ENCODE data around the gene PRAMEF11.
"Not testable (repeated sequence)": the region's sequence is repeated elsewhere in the genome, so short reads cannot be mapped to it uniquely, and the experiment has no call there.

PRAMEF11 gene

DNA sequence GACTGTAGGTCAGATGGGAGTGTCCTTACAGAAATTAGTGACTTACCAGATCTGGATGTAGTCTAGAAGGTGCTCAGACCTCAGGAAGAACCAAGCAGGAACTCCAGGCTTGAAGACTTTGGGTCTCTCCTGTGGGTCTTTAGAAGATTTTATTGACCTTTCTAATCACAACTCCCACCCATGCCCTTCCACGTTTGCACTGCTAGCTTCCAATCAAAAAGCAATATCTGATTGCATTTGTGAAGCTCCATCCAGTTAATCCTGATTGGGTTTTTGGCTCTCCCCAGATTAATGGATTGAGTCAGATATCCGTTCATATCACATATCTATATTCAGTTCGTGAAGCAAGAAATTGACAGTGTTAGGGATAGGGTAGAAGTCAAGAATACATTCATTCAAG lies at the start of gene PRAMEF11:
TSS of gene PRAMEF11 (minus strand) at position 101 of the 400 bp plus-strand sequence. CDS start 2,621 bp downstream, outside the sequence.
- not testable (repeated sequence) for FAIRE-seq

DNA sequence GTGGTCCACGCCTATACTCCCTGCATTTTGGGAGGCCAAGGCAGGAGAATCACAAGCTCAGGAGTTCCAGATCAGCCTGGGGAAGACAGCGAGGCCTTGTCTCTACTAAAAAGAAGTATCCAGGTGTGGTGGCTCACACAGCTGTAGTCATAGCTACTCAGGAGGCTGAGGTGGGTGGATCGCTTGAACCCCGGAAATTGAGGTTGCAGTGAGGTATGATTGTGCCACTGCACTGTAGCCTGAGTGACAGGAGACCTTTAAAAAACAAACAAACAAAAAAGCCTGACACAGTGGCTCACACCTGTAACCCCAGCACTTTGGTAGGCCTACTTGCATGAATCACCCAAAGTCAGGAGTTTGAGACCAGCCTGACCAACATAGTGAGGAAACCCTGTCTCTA lies 47.2 kb upstream of the PRAMEF11 start:
- not testable (repeated sequence) for FAIRE-seq

DNA sequence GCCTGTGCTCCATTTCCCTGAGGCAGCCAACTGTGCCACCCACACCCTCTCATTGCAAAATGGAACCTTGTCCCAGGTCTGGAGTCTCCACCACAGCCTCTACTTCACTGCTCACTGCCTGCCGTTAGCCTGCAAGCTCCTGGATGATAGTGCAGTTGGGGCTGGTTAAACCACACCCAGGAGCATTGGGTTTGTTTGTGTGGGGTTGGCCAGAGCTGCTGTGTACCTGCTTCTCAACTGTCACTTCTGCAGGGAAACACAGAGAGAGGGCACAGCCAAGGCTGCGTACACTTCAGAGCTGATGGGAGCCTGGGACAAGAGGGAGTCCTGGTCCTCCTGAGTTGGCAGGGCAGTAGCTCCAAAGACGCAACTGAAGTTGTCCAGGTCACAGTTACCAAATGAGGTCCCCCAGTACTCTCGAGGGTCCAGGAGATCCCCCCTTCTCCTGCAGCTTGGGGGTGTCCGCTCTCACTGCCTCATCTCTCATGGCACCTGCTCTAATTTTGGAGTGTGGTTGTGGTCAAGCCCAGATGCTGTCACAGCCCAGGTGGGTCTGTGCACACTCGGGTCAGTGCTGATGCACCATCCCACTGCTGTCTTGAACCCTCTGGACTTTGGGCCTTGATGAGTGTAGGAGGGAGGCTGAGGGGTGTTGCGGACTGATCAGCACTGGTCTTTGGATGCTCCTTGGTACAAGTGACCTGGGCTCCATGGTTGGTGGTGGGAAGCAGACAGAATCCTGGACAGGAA lies 32.1 kb upstream of the PRAMEF11 start:
- FAIRE-seq: not testable (repeated sequence)

DNA sequence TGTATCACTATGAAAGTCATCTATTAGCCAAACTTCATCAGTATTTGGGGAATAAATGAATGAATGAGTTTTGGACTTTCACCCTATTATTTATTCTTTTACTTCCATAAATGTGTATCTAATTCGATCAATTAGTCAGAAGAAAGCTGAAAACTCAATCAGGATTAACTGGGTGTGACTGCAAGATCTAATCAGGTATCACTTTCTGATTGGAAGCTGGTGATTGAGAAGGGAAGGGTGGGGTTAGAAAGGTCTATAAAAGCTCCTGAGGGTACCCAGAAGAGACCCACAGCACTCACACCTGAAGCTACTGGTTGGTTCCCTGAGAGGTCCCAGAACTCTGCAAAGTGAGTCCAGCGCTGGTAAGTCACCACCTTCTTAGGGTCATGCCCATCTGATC lies 25.6 kb upstream of the PRAMEF11 start, which contains the start of gene PRAMEF2:
TSS of gene PRAMEF2 (plus strand) at position 301 of the 400 bp plus-strand sequence. CDS start 1,924 bp downstream, outside the sequence.
- not testable (repeated sequence) for FAIRE-seq

DNA sequence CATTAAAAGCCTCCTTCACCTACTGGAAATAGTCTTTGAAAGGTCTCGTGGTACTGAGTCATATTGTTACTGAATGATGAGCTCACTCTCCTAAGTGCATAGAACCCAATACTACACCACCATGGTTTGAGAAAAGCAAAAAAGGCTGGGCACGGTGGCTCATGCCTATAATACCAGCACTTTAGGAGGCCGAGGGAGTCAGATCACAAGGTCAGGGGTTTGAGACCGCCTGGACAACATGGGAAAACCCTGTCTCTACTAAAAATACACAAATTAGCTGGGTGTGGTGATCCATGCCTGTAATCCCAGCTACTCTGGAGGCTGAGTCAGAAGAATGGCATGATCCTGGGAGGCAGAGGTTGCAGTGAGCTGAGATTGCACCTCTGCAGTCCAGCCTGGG lies 20.6 kb upstream of the PRAMEF11 start:
- FAIRE-seq: no peak

DNA sequence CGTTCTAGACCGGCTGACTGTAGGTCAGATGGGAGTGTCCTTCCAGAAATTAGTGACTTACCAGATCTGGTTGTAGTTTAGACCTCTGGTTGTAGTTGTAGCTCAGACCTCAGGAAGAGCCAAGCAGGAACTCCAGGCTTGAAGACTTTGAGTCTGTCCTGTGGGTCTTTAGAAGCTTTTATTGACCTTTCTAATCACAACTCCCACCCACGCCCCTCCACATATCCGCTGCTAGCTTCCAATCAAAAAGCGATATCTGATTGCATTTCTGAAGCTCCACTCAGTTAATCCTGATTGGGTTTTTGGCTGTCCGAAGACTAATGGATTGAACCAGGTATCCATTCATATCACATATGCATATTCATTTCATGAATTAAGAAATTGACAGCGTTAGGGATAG lies 17.4 kb upstream of the PRAMEF11 start, which contains the start of gene HNRNPCL1:
TSS of gene HNRNPCL1 (minus strand) at position 101 of the 400 bp plus-strand sequence. CDS start 431 bp downstream, outside the sequence.
- FAIRE-seq: not testable (repeated sequence)

DNA sequence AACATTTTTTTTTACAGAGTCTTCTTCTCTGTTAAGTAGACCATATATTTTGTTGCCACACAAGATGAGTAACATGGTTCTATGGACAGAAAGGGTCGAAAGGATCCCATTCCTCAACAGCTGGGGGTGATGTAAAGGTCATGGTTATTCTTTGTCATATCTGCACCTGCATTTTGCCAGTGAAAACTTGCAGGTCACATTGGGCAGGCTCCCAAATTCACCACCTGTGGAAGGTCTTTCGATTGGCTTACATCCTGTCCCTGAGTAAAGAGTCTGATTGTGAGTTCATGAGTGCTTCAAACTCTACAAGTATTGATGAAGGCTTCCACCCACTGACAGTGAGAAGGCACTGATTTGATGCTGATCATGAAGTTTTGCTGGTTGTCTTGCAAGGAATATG lies 2.0 kb upstream of the PRAMEF11 start:
- not testable (repeated sequence) for FAIRE-seq

DNA sequence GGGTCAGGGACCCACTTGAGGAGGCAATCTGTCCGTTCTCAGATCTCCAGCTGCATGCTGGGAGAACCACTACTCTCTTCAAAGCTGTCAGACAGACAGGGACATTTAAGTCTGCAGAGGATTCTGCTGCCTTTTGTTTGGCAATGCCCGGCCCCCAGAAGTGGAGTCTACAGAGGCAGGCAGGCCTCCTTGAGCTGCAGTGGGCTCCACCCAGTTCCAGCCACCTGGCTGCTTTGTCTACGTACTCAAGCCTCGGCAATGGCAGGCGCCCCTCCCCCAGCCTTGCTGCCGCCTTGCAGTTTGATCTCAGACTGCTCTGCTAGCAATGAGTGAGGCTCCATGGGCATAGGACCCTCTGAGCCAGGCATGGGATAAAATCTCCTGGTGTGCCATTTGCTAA lies 12.1 kb downstream of the PRAMEF11 start:
- FAIRE-seq: not testable (repeated sequence)

DNA sequence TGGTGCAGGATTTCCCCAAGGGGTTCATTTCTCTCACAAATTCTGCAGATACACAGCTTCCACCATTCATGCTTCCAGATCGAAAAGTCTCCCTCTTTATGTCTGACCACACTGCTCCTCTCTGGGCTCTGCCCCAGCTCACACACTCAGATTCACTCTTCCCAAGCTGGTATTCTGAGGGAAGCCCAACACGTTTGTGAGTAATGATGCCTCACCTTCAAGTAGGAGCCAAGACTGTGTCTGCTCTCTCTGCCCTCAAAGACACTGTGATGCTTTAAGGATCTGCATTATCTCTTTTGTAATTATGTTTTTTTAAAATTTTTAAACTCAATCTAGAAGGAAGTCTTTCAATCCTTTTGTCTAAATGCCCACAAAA lies 19.8 kb downstream of the PRAMEF11 start:
- no peak for FAIRE-seq

DNA sequence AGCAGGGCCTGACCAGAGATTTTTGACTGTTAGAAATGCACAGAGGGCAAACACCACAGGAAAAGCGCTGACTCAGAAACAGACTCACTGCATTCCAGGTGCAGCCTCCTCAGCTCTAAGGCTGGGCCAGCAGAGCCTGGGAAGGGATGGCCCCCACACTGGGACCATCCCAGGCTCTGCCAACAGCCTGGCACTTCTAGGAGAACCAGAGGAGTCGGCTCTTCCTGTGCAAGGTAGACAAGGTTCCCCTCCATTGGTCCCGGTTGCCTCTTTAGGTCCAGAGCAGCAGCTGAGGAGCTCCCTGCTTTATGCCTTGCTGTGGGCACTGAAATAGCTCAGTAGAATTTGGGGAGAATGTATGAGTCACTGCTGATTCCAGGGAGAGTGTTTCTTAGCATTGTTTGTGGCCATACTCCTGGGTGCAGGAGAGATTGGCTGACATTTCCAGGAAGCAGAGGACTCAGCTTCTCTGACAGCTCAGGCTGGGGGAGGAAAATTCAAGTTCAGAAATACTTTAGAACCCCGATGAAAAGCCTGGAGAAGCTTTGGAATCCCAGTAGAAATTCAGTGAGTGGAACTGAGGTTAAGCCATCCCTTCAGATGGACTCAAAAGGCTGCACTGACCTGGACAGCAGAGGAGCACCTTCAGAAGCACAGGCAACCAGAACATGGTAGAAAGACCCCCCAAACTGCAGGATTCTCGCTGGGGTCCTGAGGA lies 20.4 kb downstream of the PRAMEF11 start:
- no peak for FAIRE-seq

DNA sequence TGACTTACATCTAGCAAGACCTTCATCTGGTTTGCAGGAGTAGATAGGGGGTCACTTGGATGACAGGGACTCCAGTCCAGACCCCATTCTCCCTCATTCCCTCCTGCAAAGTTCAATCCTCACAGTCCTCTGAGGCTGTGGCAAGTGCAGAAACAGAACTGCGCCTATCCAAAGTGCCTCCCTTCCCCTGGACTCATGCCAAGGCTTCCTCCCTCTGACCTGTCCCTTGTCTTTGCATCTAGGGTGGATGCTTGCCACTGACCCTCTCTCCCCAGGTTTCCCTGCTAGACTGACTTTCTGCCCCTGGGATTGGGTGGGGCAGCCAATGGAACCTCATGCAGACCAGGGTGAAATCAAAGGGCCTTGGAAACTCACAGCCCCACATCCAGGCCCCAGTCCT lies 21.3 kb downstream of the PRAMEF11 start:
- no peak for FAIRE-seq

DNA sequence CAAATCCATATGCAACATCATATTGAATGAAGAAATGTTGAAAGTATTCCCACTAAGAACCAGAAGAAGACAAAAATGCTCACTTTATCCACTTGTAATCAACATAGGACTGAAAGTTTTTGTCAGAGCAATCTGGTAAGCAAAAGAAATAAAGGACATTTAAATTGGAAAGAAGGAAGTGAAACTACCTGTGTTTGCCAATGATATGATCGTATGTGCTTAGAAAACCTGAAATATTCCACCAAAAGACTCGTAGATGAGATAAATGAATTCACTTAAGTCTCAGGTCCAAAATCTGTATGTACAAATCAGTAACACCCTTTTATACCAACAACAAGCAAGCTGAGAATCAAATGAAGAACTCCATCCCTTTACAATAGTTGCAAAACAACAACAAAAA lies 31.5 kb downstream of the PRAMEF11 start:
- FAIRE-seq: no peak

DNA sequence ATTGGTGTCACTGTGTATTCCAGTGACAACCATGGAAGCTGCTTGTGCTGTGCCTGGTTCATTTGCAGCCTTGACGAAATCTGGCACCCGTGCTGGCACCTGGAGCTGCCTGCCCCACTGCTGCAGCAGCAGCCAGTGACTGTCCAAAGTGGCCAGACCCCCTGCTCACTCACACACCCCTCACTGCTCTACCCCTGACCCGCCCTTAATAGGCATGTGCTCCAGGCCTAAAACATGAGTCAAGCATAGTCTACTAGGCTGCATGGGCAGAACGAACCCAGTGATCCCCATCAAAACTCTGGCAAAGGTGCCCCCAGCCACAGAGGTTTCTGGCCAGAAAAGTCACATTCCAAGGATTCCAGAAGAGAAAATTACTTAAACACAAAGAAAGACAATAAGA lies 32.3 kb downstream of the PRAMEF11 start:
- FAIRE-seq: no peak

DNA sequence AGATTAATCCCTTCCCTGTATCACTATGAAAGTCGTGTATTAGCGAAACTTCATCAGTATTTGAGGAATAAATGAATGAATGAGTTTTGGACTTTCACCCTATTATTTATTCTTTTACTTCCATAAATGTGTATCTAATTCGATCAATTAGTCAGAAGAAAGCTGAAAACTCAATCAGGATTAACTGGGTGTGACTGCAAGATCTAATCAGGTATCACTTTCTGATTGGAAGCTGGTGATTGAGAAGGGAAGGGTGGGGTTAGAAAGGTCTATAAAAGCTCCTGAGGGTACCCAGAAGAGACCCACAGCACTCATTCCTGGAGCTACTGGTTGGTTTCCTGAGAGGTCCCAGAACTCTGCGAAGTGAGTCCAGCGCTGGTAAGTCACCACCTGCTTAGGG lies 40.1 kb downstream of the PRAMEF11 start, which contains the start of gene PRAMEF1:
TSS of gene PRAMEF1 (plus strand) at position 301 of the 400 bp plus-strand sequence. CDS start 1,831 bp downstream, outside the sequence.
- FAIRE-seq: not testable (repeated sequence)

DNA sequence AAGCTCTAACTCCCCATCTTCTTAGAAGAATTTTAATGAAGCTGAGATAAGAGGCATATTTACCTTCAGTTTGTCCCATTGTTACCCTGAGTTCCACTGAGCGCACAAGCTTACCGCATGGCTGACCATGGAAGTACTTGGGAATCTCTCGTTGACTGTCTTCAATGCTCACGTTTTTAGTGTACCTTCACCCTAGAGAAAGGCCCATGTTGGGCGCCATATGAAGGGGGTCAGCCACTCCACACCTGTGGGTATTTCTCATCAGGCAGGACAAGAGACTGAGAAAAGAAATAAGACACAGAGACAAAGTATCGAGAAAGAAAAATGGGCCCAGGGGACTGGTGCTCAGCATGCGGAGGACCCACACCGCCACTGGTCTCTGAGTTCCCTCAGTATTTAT lies 46.5 kb downstream of the PRAMEF11 start:
- not testable (repeated sequence) for FAIRE-seq

DNA sequence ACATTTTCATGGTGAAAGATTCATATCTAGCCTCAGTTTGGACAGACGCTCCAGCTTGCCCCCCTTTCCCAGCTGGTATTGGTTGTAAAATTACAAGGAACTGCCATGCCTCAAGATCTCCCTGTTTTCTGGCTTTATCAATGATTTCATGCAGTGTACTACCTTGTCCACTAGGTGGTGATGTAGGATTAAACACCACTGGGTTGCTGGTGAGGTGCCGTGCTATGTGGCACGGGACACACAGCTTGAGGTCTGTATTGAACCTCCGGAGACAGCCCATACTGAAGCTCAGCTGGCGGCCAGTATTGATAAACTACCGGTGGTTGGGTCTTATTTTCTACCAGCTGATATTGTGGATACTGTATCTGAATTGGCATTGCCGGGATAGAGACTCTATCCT lies 47.4 kb downstream of the PRAMEF11 start:
- FAIRE-seq: not testable (repeated sequence)

DNA sequence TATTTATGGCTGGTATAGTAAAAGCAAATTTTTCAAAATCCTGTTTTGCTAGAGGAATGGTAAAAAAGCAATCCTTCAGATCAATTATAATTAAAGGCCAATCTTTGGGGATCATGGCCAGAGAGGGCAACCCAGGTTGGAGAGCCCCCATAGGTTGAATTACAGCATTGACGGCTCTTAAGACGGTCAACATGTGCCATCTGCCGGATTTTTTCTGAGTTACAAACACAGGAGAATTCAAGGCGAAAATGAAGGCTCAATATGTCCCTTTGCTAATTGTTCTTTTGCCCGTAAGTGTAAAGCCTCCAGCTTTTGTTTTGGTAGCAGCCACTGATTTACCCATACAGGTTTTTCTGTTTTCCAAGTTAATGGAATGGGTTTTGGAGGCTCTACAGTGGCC lies 49.7 kb downstream of the PRAMEF11 start:
- FAIRE-seq: not testable (repeated sequence)

DNA sequence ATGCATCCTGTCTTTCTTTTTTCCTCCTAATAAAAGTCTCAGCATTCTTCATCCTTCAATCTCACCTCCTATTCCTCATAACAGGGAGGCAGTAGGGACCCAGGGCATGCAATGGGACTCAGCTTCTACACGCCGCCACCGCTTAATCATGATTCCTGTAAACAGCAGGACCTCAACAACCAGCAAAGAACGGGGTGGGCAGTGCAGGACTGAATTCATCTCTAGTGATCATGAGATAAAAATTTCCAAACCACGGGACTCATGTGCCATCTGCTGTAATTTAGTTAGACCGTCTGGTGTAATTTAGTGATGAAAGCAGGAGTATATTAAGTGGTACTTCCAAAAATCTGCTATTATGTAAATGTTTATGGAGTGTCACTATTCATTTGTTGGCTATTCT lies 52.3 kb downstream of the PRAMEF11 start:
- FAIRE-seq: no peak

DNA sequence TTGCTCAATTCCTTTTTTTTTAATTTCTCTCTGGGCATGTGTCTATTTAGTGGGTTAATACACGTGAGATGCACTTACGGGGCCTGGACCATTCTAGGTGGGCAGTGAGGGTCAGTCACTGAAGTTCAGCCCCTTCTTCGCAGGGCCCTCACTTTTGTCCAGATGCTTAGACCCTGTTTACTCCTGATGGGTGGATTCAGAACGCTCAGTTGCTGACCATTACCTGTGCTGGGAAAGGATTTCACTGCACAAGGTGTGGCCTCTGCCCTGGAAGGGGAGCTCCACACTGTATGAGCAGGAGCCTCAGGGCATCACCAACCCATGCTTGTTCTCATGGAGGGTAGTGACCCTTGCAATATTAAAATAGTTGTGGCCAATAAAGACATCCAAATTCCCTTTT lies 53.1 kb downstream of the PRAMEF11 start:
- FAIRE-seq: no peak

DNA sequence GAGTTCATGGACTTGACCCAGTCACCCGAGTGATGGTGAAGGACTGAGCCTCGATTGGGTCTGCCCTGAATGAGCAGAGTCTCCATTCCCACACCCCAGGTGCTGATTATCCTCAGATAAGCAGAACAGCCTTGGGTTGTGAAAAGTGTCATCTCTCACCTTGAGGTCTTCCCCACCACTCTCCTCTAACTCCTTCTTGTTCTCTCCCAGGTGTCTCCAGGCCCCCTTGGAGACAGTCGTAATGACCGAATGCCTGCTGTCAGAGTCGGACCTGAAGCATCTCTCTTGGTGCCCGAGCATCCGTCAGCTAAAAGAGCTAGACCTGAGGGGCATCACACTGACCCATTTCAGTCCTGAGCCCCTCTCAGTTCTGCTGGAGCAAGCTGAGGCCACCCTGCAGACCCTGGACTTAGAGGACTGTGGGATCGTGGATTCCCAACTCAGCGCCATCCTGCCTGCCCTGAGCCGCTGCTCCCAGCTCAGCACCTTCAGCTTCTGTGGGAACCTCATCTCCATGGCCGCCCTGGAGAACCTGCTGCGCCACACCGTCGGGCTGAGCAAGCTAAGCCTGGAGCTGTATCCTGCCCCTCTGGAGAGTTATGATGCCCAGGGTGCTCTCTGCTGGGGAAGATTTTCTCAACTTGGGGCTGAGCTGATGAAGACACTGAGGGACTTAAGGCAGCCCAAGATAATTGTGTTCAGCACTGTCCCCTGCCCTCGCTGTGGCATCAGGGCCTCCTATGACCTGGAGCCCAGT lies 54.2 kb downstream of the PRAMEF11 start:
- no peak for FAIRE-seq

DNA sequence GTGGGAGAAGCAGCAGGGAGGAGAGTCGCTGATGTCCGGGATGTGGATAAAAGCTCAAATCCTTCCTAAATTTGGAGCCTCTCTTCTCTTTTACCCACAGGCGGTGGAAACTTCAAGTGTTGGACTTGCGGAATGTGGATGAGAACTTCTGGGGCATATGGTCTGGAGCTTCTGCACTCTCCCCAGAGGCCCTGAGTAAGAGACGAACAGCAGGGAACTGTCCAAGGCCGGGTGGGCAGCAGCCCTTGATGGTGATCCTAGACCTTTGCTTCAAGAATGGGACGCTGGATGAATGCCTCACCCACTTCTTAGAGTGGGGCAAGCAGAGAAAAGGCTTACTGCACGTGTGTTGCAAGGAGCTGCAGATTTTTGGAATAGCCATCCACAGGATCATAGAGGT lies 55.8 kb downstream of the PRAMEF11 start:
- FAIRE-seq: no peak

DNA sequence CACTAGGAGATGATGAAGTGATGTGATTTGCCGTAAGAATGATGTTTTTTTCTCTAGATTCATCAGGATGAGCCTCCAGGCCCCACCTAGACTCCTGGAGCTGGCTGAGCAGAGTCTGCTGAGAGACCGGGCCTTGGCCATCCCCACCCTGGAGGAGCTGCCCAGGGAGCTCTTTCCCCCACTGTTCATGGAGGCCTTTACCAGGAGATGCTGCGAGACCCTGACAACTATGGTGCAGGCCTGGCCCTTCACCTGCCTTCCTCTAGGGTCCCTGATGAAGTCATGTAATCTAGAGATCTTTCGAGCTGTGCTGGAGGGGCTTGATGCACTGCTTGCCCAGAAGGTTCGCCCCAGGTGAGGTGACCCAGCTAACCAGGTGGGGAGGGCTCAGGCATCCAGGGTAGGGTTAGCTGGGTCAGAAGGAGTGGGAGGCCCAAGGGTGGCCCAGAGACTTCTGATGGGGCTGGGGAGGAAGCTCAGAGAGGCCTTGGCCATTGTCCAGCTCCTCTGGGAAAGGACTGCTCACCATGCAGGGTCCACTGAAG lies 56.3 kb downstream of the PRAMEF11 start:
- FAIRE-seq: no peak
